Esophagus muscularis mucosa (tissue), 4 donors: ENCODE results near the gene USP9X. TPM values are rescaled to one million over a fixed set of nuclear protein-coding genes. Genes with fewer than 3 reads are reported as not detected.
"Not testable (repeated sequence)": the region's sequence is repeated elsewhere in the genome, so short reads cannot be mapped to it uniquely, and the experiment has no call there.

Experiments
- DNase-seq: peaks from one replicate; pipeline ENCODE4 v3.0.0-alpha.2; 2017; ENCODE audit errors: extremely low spot score
- H3K27ac ChIP-seq, 4 donors: fragments of 200-600 bp; sonication (generic); replicated peaks in 1 of 4; 1 replicate in 3 of 4; 2 replicates in 1 of 4; pipeline ENCODE4 v1.5.1; 2016 to 2019; ENCODE audit warnings: mild to moderate bottlenecking in 1 of 4
- H3K27me3 ChIP-seq, 4 donors: fragments of 200-600 bp; sonication (generic); one replicate each; pipeline versions ENCODE4 v1.5.1 to v1.6.0; 2016 to 2019
- H3K36me3 ChIP-seq, 4 donors: fragments of 200-600 bp; sonication (generic); one replicate each; pipeline ENCODE4 v1.5.1; 2016 to 2019
- H3K4me1 ChIP-seq, 4 donors: fragments of 200-600 bp; sonication (generic); one replicate each; pipeline ENCODE4 v1.5.1; 2016 to 2019
- H3K4me3 ChIP-seq, 4 donors: fragments of 200-600 bp; sonication (generic); 1 replicate in 2 of 4; 2 replicates in 2 of 4; pipeline ENCODE4 v1.5.1; 2016 to 2019; ENCODE audit warnings: mild to moderate bottlenecking in 4 of 4, moderate library complexity in 1 of 4
- H3K9me3 ChIP-seq, 4 donors: fragments of 200-600 bp; sonication (generic); 1 replicate in 3 of 4; 2 replicates in 1 of 4; pipeline ENCODE4 v1.5.1; 2016 to 2019
- CTCF ChIP-seq, 3 experiments: fragments of 200-600 bp in 2 of 3; fragments of 450-650 bp in 1 of 3; sonication (generic) in 2 of 3; IDR thresholded peaks; one replicate each; pipeline ENCODE4 v1.5.1; 2017 to 2019; ENCODE audit warnings: antibody characterized with exemption in 3 of 3, mild to moderate bottlenecking in 2 of 3, moderate library complexity in 1 of 3
- EP300 ChIP-seq: sonication (generic); formaldehyde crosslinking; IDR thresholded peaks from one replicate; pipeline ENCODE4 v1.6.1; 2017; ENCODE audit warnings: antibody characterized with exemption
- POLR2A ChIP-seq: fragments of 450-650 bp; IDR thresholded peaks from one replicate; pipeline ENCODE4 v1.6.1; 2017; ENCODE audit warnings: antibody characterized with exemption, moderate library complexity, mild to moderate bottlenecking, low read depth
- POLR2AphosphoS5 ChIP-seq, 2 donors: sonication (generic); formaldehyde crosslinking; IDR thresholded peaks; one replicate each; pipeline ENCODE4 v1.6.1; 2017; ENCODE audit warnings: antibody characterized with exemption in 2 of 2
- WGBS: methylation state at CpG from one replicate; pipeline ENCODE4 v1.1.5; 2018; 5-methylcytosine and 5-hydroxymethylcytosine counted together
- intact Hi-C: fragments of 100-400 bp; cut with DNase I; formaldehyde crosslinking; loops from one replicate; pipeline ENCODE4 v1.15.1; 2023
- total RNA-seq, 4 donors: library from RNA; depleted of rRNA; stranded (reverse); fragments of >200 nt; gene quantifications; one replicate each; pipeline versions ENCODE4 v1.1.0 to v1.2.1, GENCODE V29; 2016

Gene USP9X
- total RNA-seq, 4 donors from 2014 or later = 97.3 to 142 (median 113) TPM

DNA sequence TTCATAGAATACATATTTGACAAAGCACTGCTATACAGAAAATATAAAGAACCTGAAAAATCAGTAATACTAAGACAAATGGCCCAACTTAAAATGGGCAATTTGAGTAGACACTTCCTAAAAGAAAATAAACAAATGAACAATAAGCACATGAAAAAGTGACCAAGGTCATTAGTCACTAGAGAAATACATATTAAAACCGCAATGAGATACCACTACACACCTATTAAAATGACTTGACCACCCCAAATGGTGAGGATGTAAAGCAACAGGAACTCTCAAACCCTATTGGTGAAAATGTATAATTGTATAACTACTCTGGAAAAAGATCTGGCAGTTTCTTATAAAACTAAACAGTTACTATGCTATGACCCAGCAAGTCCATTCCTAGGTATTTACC, 34.0 kb upstream of the USP9X start:
- intact Hi-C loops = no loop called here
- Histone ChIP-seq H3K9me3 (no peaks in the 10 kb centered on the region), H3K4me3 (no peak overlapping the region), H3K27me3 (peaks cover 0 to 3% (median 0%) of the 10 kb centered on the region in 4 donors), H3K27ac (no peak overlapping the region), H3K4me1 (peaks cover 0 to 2% (median 0%) of the 10 kb centered on the region in 4 donors), H3K36me3 (no peaks in the 10 kb centered on the region)
- 82% methylated on average over 1 of the region's 1 CpG for WGBS
- TF ChIP-seq EP300 (no peak), POLR2AphosphoS5 (IDR thresholded peaks at IDR 0.05) (no peak), CTCF (IDR thresholded peaks at IDR 0.05) (no peak), POLR2A (no peak)
- no peak for DNase-seq

DNA sequence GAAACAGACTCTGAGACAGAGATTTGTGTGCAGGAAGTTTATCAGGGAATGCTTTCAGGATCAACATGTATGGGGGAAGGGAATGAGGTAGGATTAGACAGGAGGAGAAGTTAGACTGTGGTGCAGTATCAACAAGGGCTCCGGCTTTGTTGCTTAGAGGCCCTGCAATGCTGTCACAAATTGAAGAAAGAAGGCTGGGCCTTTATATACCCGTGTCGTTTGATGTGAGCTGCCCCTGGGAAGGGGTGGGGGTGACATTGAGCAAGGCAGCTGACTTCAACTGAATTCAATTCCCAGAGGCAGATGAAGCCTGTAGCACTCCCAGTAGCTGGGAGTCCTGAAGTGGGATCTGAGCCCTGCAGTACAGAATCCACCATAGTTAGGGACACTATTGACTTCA, 29.5 kb upstream of the USP9X start:
- no peak for TF ChIP-seq POLR2A
- TF ChIP-seq CTCF (IDR thresholded peaks at IDR 0.05) = no peak
- TF ChIP-seq POLR2AphosphoS5 (IDR thresholded peaks at IDR 0.05) = no peak
- TF ChIP-seq EP300 = no peak
- Histone ChIP-seq H3K27ac (no peak overlapping the region), H3K9me3 (no peaks in the 10 kb centered on the region), H3K36me3 (no peaks in the 10 kb centered on the region), H3K4me1 (no peaks in the 10 kb centered on the region), H3K27me3 (no peaks in the 10 kb centered on the region), H3K4me3 (no peak overlapping the region)
- no peak for DNase-seq
- intact Hi-C loops = no loop called here
- 53% methylated on average over 3 of the region's 3 CpGs for WGBS

GRCh38 chrX:41063276-41063675, 22.0 kb upstream of the USP9X start:
- intact Hi-C loops, H3K36me3 ChIP-seq, H3K27ac ChIP-seq, H3K4me3 ChIP-seq, DNase-seq, H3K27me3 ChIP-seq, H3K9me3 ChIP-seq, H3K4me1 ChIP-seq: not testable (repeated sequence)
- 76% methylated on average over 6 of the region's 8 CpGs for WGBS

GRCh38 chrX:41064018-41064417, 21.2 kb upstream of the USP9X start:
- H3K4me1 ChIP-seq = no peaks in the 10 kb centered on the region
- 87% methylated on average over 5 of the region's 5 CpGs for WGBS

DNA sequence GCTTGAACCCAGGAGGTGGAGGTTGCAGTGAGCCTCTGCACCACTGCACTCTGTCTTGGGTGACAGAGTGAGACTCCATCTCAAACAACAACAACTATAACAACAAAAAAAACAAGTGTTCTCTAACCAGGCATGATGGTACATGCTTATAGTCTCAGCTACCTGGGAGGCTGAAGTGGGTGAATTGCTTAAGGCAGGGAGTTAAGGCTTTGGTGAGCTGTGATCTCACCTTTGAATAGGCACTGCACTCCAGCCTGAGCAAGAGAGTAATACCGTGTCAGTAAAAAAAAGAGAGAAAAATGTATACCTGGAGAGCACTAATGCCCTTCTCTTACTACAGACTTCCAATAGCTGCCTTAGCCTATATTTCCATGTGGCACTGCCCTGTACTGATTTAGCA, 18.9 kb upstream of the USP9X start:
- Histone ChIP-seq H3K27ac (no peak overlapping the region), H3K4me3 (no peak overlapping the region), H3K4me1 (no peaks in the 10 kb centered on the region), H3K9me3 (no peaks in the 10 kb centered on the region), H3K27me3 (peaks cover 0 to 8% (median 0%) of the 10 kb centered on the region in 4 donors), H3K36me3 (no peaks in the 10 kb centered on the region)
- no peak for TF ChIP-seq POLR2AphosphoS5 (IDR thresholded peaks at IDR 0.05)
- no peak for TF ChIP-seq CTCF (IDR thresholded peaks at IDR 0.05)
- no peak for TF ChIP-seq POLR2A
- intact Hi-C loops = no loop called here
- 100% methylated on average over 1 of the region's 1 CpG for WGBS
- no peak for DNase-seq

More at GRCh38 chrX:41064018-41064417, 21.2 kb upstream of the USP9X start:
- Histone ChIP-seq H3K27me3 (peaks cover 0 to 8% (median 0%) of the 10 kb centered on the region in 4 donors), H3K4me3 (no peak overlapping the region), H3K27ac (no peak overlapping the region), H3K36me3 (no peaks in the 10 kb centered on the region), H3K9me3 (no peaks in the 10 kb centered on the region)
- intact Hi-C loops = no loop called here
- TF ChIP-seq POLR2AphosphoS5 (IDR thresholded peaks at IDR 0.05) (no peak), EP300 (no peak), POLR2A (no peak), CTCF (IDR thresholded peaks at IDR 0.05) (no peak)
- no peak for DNase-seq
